Suprapubic skin (tissue), 4 donors: ENCODE results near the gene VTI1A. TPM values are rescaled to one million over a fixed set of nuclear protein-coding genes. Genes with fewer than 3 reads are reported as not detected.

Source experiments
- DNase-seq, 2 donors: peaks; one replicate each; pipeline ENCODE4 v3.0.0-alpha.2; 2019; ENCODE audit warnings: low spot score in 2 of 2
- H3K27ac ChIP-seq: fragments of 200-600 bp; sonication (generic); one replicate; pipeline ENCODE4 v1.5.1; 2019
- H3K27me3 ChIP-seq: fragments of 200-600 bp; sonication (generic); one replicate; pipeline ENCODE4 v1.5.1; 2019
- H3K36me3 ChIP-seq: fragments of 200-600 bp; sonication (generic); one replicate; pipeline ENCODE4 v1.5.1; 2019
- H3K4me1 ChIP-seq: fragments of 200-600 bp; sonication (generic); one replicate; pipeline ENCODE4 v1.5.1; 2019
- H3K4me3 ChIP-seq: fragments of 200-600 bp; sonication (generic); one replicate; pipeline ENCODE4 v1.5.1; 2019; ENCODE audit warnings: mild to moderate bottlenecking
- H3K9me3 ChIP-seq: fragments of 200-600 bp; sonication (generic); one replicate; pipeline ENCODE4 v1.5.1; 2019
- EP300 ChIP-seq: sonication (generic); formaldehyde crosslinking; IDR thresholded peaks from one replicate; pipeline ENCODE4 v1.6.1; 2017; ENCODE audit warnings: antibody characterized with exemption
- POLR2A ChIP-seq, 2 donors: fragments of 450-650 bp; IDR thresholded peaks; one replicate each; pipeline ENCODE4 v1.6.1; 2017; ENCODE audit warnings: antibody characterized with exemption in 2 of 2, mild to moderate bottlenecking in 2 of 2, moderate library complexity in 2 of 2
- POLR2AphosphoS5 ChIP-seq, 3 donors: sonication (generic); formaldehyde crosslinking; IDR thresholded peaks; one replicate each; pipeline ENCODE4 v1.6.1; 2017; ENCODE audit warnings: antibody characterized with exemption in 3 of 3
- WGBS: methylation state at CpG from one replicate; pipeline ENCODE4 v1.1.5; 2018; 5-methylcytosine and 5-hydroxymethylcytosine counted together
- total RNA-seq, 4 donors: library from RNA; depleted of rRNA; stranded (reverse); fragments of >200 nt; gene quantifications; one replicate each; pipeline ENCODE4 v1.1.0, GENCODE V29; 2016
- TF ChIP-seq, protein P1 (sequence below), 2 donors: fragments of 200-600 bp in 1 of 2; fragments of 450-650 bp in 1 of 2; sonication (generic) in 1 of 2; IDR thresholded peaks; one replicate each; pipeline ENCODE4 v1.5.1; 2016 to 2019; ENCODE audit warnings: antibody characterized with exemption in 2 of 2, mild to moderate bottlenecking in 1 of 2, moderate library complexity in 1 of 2

Gene VTI1A
- total RNA-seq, 4 donors from 2014 or later = 43.0 to 81.0 (median 49.2) TPM

DNA sequence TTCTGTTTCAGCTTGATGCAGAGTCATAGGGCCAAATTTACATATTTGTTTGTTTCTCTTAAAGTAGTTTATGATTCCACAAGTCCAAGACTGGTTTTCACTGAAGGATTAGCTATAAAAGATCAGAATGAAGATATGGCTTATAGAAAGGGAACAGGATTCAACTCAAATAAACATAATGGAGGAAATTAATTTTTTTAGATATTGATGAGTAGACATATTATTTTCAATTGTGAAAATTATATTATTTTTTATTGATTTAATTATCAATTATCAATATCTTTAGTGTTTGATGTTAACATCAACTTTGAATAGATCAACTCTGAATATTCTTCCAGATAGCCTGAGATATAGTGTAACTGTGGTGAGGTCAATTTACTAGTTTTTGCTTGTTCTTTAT, 68.1 kb downstream of the VTI1A start:
- no peaks in the 10 kb centered on the region for H3K27me3 ChIP-seq
- no peaks in the 10 kb centered on the region for H3K9me3 ChIP-seq
- H3K27ac ChIP-seq = no peak overlapping the region
- TF ChIP-seq, protein P1, sequence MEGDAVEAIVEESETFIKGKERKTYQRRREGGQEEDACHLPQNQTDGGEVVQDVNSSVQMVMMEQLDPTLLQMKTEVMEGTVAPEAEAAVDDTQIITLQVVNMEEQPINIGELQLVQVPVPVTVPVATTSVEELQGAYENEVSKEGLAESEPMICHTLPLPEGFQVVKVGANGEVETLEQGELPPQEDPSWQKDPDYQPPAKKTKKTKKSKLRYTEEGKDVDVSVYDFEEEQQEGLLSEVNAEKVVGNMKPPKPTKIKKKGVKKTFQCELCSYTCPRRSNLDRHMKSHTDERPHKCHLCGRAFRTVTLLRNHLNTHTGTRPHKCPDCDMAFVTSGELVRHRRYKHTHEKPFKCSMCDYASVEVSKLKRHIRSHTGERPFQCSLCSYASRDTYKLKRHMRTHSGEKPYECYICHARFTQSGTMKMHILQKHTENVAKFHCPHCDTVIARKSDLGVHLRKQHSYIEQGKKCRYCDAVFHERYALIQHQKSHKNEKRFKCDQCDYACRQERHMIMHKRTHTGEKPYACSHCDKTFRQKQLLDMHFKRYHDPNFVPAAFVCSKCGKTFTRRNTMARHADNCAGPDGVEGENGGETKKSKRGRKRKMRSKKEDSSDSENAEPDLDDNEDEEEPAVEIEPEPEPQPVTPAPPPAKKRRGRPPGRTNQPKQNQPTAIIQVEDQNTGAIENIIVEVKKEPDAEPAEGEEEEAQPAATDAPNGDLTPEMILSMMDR (IDR thresholded peaks at IDR 0.05) = no peak
- no peak for TF ChIP-seq POLR2AphosphoS5 (IDR thresholded peaks at IDR 0.05)
- TF ChIP-seq EP300 = no peak
- no peak for TF ChIP-seq POLR2A (IDR thresholded peaks at IDR 0.05)
- DNase-seq = no peak
- no peak overlapping the region for H3K4me3 ChIP-seq
- peaks cover 5% of the 10 kb centered on the region for H3K4me1 ChIP-seq
- H3K36me3 ChIP-seq = no peaks in the 10 kb centered on the region

DNA sequence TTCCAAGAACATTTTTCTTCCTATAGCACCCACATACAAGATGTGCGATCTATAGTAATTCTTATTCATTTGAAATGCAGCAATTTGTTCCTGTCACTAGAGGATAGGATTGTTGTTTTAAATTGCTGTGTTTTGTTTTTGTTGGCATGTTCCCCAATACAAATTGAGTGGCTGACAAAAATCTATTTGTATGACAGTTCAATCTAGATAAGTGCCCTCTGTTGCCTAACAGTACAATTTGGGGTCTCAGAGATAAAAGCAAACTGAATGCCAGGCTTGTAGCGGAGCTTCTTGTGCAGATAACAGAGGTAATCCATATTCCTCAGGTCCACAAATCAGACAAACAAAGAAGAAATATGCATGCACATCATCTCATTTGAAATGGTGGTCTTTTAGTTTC, 68.8 kb downstream of the VTI1A start:
- Histone ChIP-seq H3K27ac (no peak overlapping the region), H3K4me1 (peaks cover 6% of the 10 kb centered on the region), H3K36me3 (no peaks in the 10 kb centered on the region), H3K9me3 (no peaks in the 10 kb centered on the region), H3K4me3 (no peak overlapping the region), H3K27me3 (no peaks in the 10 kb centered on the region)
- no peak for DNase-seq
- 92% methylated on average over 2 of the region's 2 CpGs for WGBS
- TF ChIP-seq POLR2AphosphoS5 (IDR thresholded peaks at IDR 0.05) = no peak
- no peak for TF ChIP-seq POLR2A (IDR thresholded peaks at IDR 0.05)
- TF ChIP-seq, protein P1 (IDR thresholded peaks at IDR 0.05) = no peak
- no peak for TF ChIP-seq EP300

DNA sequence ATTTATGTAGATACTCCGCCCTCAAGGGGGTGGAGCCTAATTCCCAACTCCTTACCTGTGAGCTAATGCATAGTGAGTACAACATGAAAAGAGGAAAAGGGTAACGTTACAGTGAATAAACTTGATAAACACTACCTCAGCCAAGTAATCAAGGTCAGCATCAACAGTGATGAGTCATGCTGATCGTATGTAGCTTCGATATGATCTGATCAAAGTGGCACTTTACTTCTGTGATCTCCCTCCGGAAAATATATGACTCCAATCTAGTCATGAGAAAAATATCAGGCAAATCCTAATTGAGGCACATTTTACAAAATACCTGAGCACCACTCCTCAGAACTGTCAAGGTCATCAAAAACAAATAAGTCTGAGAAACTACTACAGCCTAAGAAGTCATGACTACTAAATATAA, 70.4 kb downstream of the VTI1A start:
- H3K4me3 ChIP-seq = no peak overlapping the region
- H3K4me1 ChIP-seq = peaks cover 6% of the 10 kb centered on the region
- H3K36me3 ChIP-seq = no peaks in the 10 kb centered on the region
- TF ChIP-seq, protein P1 (IDR thresholded peaks at IDR 0.05) = no peak
- no peak for TF ChIP-seq POLR2A (IDR thresholded peaks at IDR 0.05)
- TF ChIP-seq POLR2AphosphoS5 (IDR thresholded peaks at IDR 0.05) = no peak
- no peak for TF ChIP-seq EP300
- 43% methylated on average over 5 of the region's 5 CpGs for WGBS
- no peaks in the 10 kb centered on the region for H3K9me3 ChIP-seq
- H3K27ac ChIP-seq = no peak overlapping the region
- DNase-seq = no peak
- H3K27me3 ChIP-seq = no peaks in the 10 kb centered on the region

DNA sequence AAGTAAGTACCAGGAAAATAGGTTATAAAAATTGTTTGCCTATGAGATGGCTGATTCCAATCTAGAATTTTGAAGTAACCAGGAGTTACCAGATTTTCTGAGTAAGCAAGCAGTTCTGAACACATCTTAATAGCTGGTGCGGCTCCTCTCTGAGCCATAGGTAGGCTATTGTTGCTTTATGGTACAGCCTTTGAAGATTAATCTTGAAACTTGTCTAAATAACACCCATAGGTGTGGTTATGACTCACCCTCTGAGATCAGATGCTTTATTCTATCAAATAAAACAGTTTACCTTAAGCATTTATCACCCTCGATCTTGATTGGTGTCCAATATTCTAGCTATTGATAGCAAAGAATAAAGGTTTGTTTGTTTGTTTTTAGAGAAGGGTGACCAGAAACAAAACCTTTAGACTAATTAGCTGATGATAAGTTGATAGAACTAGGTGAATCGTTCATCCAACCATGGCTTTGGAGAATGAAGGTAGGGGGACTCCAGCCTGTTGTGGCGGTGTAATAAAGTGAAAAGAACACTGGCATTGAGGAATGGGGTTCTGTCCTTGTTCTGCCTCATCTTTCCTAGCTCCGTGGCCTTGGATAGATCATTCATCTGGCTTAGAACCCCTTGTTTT, 72.2 kb downstream of the VTI1A start:
- Histone ChIP-seq H3K27me3 (no peaks in the 10 kb centered on the region), H3K27ac (no peak overlapping the region), H3K36me3 (no peaks in the 10 kb centered on the region), H3K4me3 (no peak overlapping the region), H3K4me1 (peaks cover 6% of the 10 kb centered on the region), H3K9me3 (no peaks in the 10 kb centered on the region)
- WGBS = 77% methylated on average over 5 of the region's 5 CpGs
- no peak for DNase-seq
- no peak for TF ChIP-seq EP300
- TF ChIP-seq POLR2AphosphoS5 (IDR thresholded peaks at IDR 0.05) = no peak
- TF ChIP-seq POLR2A (IDR thresholded peaks at IDR 0.05) = no peak
- TF ChIP-seq, protein P1 (IDR thresholded peaks at IDR 0.05) = no peak

DNA sequence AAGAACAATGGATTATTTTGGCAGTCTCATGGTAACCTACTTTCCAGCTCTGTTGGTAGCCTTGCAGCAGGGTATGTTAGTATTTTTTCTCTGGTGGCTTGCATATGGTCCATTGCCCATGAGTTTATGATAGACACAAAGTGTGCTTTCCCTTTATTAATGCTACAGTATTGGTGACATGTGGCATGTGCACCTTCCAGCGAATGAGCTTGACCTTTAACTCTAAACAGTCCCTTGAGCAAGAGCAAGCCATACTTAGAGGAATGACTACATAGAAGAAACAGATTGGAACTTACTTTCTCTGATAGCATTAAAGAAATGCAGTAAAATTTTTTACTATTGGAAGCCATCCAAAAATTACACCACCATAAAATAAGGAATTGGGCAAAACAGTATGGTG, 73.9 kb downstream of the VTI1A start:
- Histone ChIP-seq H3K27me3 (no peaks in the 10 kb centered on the region), H3K4me1 (peaks cover 6% of the 10 kb centered on the region), H3K4me3 (no peak overlapping the region), H3K36me3 (no peaks in the 10 kb centered on the region), H3K9me3 (no peaks in the 10 kb centered on the region), H3K27ac (no peak overlapping the region)
- DNase-seq = no peak
- TF ChIP-seq, protein P1 (IDR thresholded peaks at IDR 0.05) = no peak
- TF ChIP-seq POLR2AphosphoS5 (IDR thresholded peaks at IDR 0.05) = no peak
- TF ChIP-seq POLR2A (IDR thresholded peaks at IDR 0.05) = no peak
- no peak for TF ChIP-seq EP300
- 88% methylated on average over 1 of the region's 1 CpG for WGBS
